Uterus (tissue), 2 donors: ENCODE data around the gene FCF1.

ENCODE experiments used
- POLR2A ChIP-seq, 2 donors: fragments of 450-650 bp; IDR thresholded peaks; one replicate each; pipeline ENCODE4 v1.6.1; 2016; ENCODE audit warnings: antibody characterized with exemption in 2 of 2, mild to moderate bottlenecking in 1 of 2, moderate library complexity in 1 of 2
- TF ChIP-seq, protein P1 (sequence below), 4 experiments: fragments of 200-600 bp in 2 of 4; fragments of 450-650 bp in 2 of 4; sonication (generic) in 2 of 4; IDR thresholded peaks; one replicate each; pipeline ENCODE4 v1.5.1; 2016 to 2019; ENCODE audit warnings: antibody characterized with exemption in 4 of 4, mild to moderate bottlenecking in 2 of 4, moderate library complexity in 1 of 4

DNA sequence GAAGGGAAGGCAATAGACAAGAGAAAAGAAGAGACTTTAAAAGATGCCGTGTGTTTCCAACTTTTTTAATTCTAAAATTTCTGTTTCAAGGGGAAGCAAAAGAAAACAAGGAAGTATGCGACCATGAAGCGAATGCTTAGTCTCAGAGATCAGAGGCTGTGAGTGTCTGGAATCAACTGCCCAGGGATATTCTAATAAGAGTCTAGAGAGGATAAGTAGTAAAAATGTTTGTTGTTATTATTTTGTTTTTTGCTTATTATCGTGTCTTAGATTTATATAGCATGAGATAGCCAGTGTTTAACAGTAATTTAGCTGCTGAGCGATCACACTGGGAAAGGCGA lies 421 bp downstream of the FCF1 start:
- TF ChIP-seq, protein P1, sequence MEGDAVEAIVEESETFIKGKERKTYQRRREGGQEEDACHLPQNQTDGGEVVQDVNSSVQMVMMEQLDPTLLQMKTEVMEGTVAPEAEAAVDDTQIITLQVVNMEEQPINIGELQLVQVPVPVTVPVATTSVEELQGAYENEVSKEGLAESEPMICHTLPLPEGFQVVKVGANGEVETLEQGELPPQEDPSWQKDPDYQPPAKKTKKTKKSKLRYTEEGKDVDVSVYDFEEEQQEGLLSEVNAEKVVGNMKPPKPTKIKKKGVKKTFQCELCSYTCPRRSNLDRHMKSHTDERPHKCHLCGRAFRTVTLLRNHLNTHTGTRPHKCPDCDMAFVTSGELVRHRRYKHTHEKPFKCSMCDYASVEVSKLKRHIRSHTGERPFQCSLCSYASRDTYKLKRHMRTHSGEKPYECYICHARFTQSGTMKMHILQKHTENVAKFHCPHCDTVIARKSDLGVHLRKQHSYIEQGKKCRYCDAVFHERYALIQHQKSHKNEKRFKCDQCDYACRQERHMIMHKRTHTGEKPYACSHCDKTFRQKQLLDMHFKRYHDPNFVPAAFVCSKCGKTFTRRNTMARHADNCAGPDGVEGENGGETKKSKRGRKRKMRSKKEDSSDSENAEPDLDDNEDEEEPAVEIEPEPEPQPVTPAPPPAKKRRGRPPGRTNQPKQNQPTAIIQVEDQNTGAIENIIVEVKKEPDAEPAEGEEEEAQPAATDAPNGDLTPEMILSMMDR (IDR thresholded peaks at IDR 0.05) = no peak
- TF ChIP-seq POLR2A (IDR thresholded peaks at IDR 0.05) = no peak
